ENCODE results near the gene PSMD1.
A peak's percentile ranks its signal among the peaks of the same experiment; 100 is the strongest.
"Not testable (repeated sequence)": the region's sequence is repeated elsewhere in the genome, so short reads cannot be mapped to it uniquely, and the experiment has no call there.

PSMD1 gene

GRCh38 chr2:231161877-231162329 is 105.2 kb downstream of the PSMD1 start:
- peak; percentile 62 for FAIRE-seq

- no peak for FAIRE-seq
Measured at GRCh38 chr2:231163011-231163410, 106.3 kb downstream of the PSMD1 start.

GRCh38 chr2:231163414-231164095 is 106.9 kb downstream of the PSMD1 start:
- no peak for FAIRE-seq

GRCh38 chr2:231167745-231168459 is 111.2 kb downstream of the PSMD1 start:
- no peak for FAIRE-seq

- no peak for FAIRE-seq
Measured at GRCh38 chr2:231168460-231169139, 111.9 kb downstream of the PSMD1 start.

GRCh38 chr2:231169488-231169887 is 112.8 kb downstream of the PSMD1 start:
- FAIRE-seq, result no peak

GRCh38 chr2:231170055-231170454 is 113.4 kb downstream of the PSMD1 start:
- FAIRE-seq, result no peak

- no peak for FAIRE-seq
Measured at GRCh38 chr2:231172025-231172424, 115.4 kb downstream of the PSMD1 start.

- no peak for FAIRE-seq
Measured at GRCh38 chr2:231174211-231174651, 117.6 kb downstream of the PSMD1 start.

- FAIRE-seq, result no peak
Measured at GRCh38 chr2:231176066-231176465, 119.4 kb downstream of the PSMD1 start.

- no peak for FAIRE-seq
Measured at GRCh38 chr2:231177156-231178025, 120.7 kb downstream of the PSMD1 start.

- FAIRE-seq, result not testable (repeated sequence)
Measured at GRCh38 chr2:231178805-231179204, 122.1 kb downstream of the PSMD1 start.

GRCh38 chr2:231181860-231182512 is 125.3 kb downstream of the PSMD1 start:
- no peak for FAIRE-seq

GRCh38 chr2:231182513-231182899 is 125.8 kb downstream of the PSMD1 start:
- no peak for FAIRE-seq

GRCh38 chr2:231183851-231184250 is 127.2 kb downstream of the PSMD1 start:
- no peak for FAIRE-seq

- no peak for FAIRE-seq
Measured at GRCh38 chr2:231184319-231184718, 127.7 kb downstream of the PSMD1 start.

- FAIRE-seq, result no peak
Measured at GRCh38 chr2:231185050-231185725, 128.5 kb downstream of the PSMD1 start.

- FAIRE-seq, result no peak
Measured at GRCh38 chr2:231185886-231186285, 129.2 kb downstream of the PSMD1 start.

GRCh38 chr2:231186325-231186724 is 129.7 kb downstream of the PSMD1 start:
- FAIRE-seq, result no peak

- no peak for FAIRE-seq
Measured at GRCh38 chr2:231187736-231188505, 131.3 kb downstream of the PSMD1 start.
